ENCODE measurements around the gene OPN4.

The OPN4 gene

GRCh38 chr10:86677374-86677773 lies 23.0 kb downstream of the OPN4 start:
- in situ Hi-C loops (cut with HindIII; ENCODE audit: low sequenced_read_pairs), result no loop called here
- no peak for DNase-seq (ENCODE audit: low read depth, low spot score)
- no peak for TF ChIP-seq CTCF (IDR thresholded peaks at IDR 0.05; ENCODE audit: low read depth, low read length)
- no peak overlapping the region for H3K4me3 ChIP-seq (ENCODE audit: low read depth, low read length)

- no peak for TF ChIP-seq CTCF (IDR thresholded peaks at IDR 0.05; ENCODE audit: low read depth, low read length)
- in situ Hi-C loops (cut with HindIII; ENCODE audit: low sequenced_read_pairs), result no loop called here
- H3K4me3 ChIP-seq (ENCODE audit: low read depth, low read length), result no peak overlapping the region
- DNase-seq (ENCODE audit: low read depth, low spot score), result no peak
Measured at GRCh38 chr10:86678999-86679792, 24.8 kb downstream of the OPN4 start.

- TF ChIP-seq CTCF (IDR thresholded peaks at IDR 0.05; ENCODE audit: low read depth, low read length), result no peak
- in situ Hi-C loops (cut with HindIII; ENCODE audit: low sequenced_read_pairs), result no loop called here
- no peak overlapping the region for H3K4me3 ChIP-seq (ENCODE audit: low read depth, low read length)
- DNase-seq (ENCODE audit: low read depth, low spot score), result no peak
Measured at GRCh38 chr10:86681047-86681446, 26.7 kb downstream of the OPN4 start.

GRCh38 chr10:86681722-86682386 lies 27.5 kb downstream of the OPN4 start:
- in situ Hi-C loops (cut with HindIII; ENCODE audit: low sequenced_read_pairs), result no loop called here
- H3K4me3 ChIP-seq (ENCODE audit: low read depth, low read length), result no peak overlapping the region
- no peak for DNase-seq (ENCODE audit: low read depth, low spot score)
- TF ChIP-seq CTCF (IDR thresholded peaks at IDR 0.05; ENCODE audit: low read depth, low read length), result no peak

- in situ Hi-C loops (cut with HindIII; ENCODE audit: low sequenced_read_pairs), result no loop called here
- no peak overlapping the region for H3K4me3 ChIP-seq (ENCODE audit: low read depth, low read length)
- DNase-seq (ENCODE audit: low read depth, low spot score), result no peak
- no peak for TF ChIP-seq CTCF (IDR thresholded peaks at IDR 0.05; ENCODE audit: low read depth, low read length)
Measured at GRCh38 chr10:86682675-86683074, 28.3 kb downstream of the OPN4 start.

- peak; percentile 39 for TF ChIP-seq CTCF (IDR thresholded peaks at IDR 0.05; ENCODE audit: low read depth, low read length)
- no peak overlapping the region for H3K4me3 ChIP-seq (ENCODE audit: low read depth, low read length)
- DNase-seq (ENCODE audit: low read depth, low spot score), result no peak
- in situ Hi-C loops (cut with HindIII; ENCODE audit: low sequenced_read_pairs), result no loop called here
Measured at GRCh38 chr10:86684331-86685097, 30.2 kb downstream of the OPN4 start.
